Osteoblast (primary cell): ENCODE measurements around the gene PTPRD. TPM values are rescaled to one million over a fixed set of nuclear protein-coding genes. Genes with fewer than 3 reads are reported as not detected.

Experiments used
- DNase-seq: peaks from one replicate; pipeline ENCODE4 v3.0.0; 2011; ENCODE audit warnings: low spot score, mixed read lengths; ENCODE audit not compliant: insufficient read length; ENCODE audit errors: missing footprints
- H2AFZ ChIP-seq: 2 replicates; pipeline ENCODE4 v1.6.0; 2011; ENCODE audit warnings: mild to moderate bottlenecking, low read length
- H3K27ac ChIP-seq: 2 replicates; pipeline ENCODE4 v1.5.1; 2011; ENCODE audit warnings: mild to moderate bottlenecking, low read depth, low read length, moderate library complexity
- H3K27me3 ChIP-seq: 2 replicates; pipeline ENCODE4 v1.6.0; 2012; ENCODE audit warnings: mild to moderate bottlenecking, control low read depth, inconsistent platforms, low read length, moderate library complexity; ENCODE audit not compliant: insufficient read depth
- H3K36me3 ChIP-seq: 2 replicates; pipeline ENCODE4 v1.5.1; 2011; ENCODE audit warnings: mild to moderate bottlenecking, low read length, control low read depth, moderate library complexity; ENCODE audit not compliant: insufficient read depth
- H3K4me1 ChIP-seq: 2 replicates; pipeline ENCODE4 v1.5.1; 2011; ENCODE audit warnings: mild to moderate bottlenecking, low read length, control low read depth, moderate library complexity; ENCODE audit not compliant: insufficient read depth
- H3K4me2 ChIP-seq: 2 replicates; pipeline ENCODE4 v1.6.0; 2011; ENCODE audit warnings: mild to moderate bottlenecking, low read length; ENCODE audit not compliant: insufficient read depth
- H3K4me3 ChIP-seq: fragments of 200-600 bp; sonication (generic); 3 replicates; pipeline ENCODE4 v1.5.1; 2012; ENCODE audit warnings: mild to moderate bottlenecking, low read length, inconsistent platforms; ENCODE audit not compliant: insufficient read depth
- H3K79me2 ChIP-seq: 2 replicates; pipeline ENCODE4 v1.6.0; 2012; ENCODE audit warnings: mild to moderate bottlenecking, low read length, control low read depth, inconsistent platforms; ENCODE audit not compliant: insufficient read depth
- H3K9me3 ChIP-seq: 2 replicates; pipeline ENCODE4 v1.5.1; 2011; ENCODE audit warnings: low read depth, low read length, control low read depth
- H4K20me1 ChIP-seq: 2 replicates; pipeline ENCODE4 v1.6.0; 2012; ENCODE audit warnings: mild to moderate bottlenecking, low read length, control low read depth; ENCODE audit not compliant: insufficient read depth
- CTCF ChIP-seq: IDR thresholded peaks from 2 replicates; pipeline ENCODE4 v1.5.1; 2011; ENCODE audit warnings: mild to moderate bottlenecking, low read depth, low read length, moderate library complexity; ENCODE audit errors: extremely low read depth
- total RNA-seq: library from RNA; depleted of rRNA; stranded (reverse); fragments of >200 nt; gene quantifications from 2 replicates; pipeline ENCODE4 v1.2.3, GENCODE V29; 2012

PTPRD gene
- total RNA-seq, 1 donor, result 23.9 TPM

DNA sequence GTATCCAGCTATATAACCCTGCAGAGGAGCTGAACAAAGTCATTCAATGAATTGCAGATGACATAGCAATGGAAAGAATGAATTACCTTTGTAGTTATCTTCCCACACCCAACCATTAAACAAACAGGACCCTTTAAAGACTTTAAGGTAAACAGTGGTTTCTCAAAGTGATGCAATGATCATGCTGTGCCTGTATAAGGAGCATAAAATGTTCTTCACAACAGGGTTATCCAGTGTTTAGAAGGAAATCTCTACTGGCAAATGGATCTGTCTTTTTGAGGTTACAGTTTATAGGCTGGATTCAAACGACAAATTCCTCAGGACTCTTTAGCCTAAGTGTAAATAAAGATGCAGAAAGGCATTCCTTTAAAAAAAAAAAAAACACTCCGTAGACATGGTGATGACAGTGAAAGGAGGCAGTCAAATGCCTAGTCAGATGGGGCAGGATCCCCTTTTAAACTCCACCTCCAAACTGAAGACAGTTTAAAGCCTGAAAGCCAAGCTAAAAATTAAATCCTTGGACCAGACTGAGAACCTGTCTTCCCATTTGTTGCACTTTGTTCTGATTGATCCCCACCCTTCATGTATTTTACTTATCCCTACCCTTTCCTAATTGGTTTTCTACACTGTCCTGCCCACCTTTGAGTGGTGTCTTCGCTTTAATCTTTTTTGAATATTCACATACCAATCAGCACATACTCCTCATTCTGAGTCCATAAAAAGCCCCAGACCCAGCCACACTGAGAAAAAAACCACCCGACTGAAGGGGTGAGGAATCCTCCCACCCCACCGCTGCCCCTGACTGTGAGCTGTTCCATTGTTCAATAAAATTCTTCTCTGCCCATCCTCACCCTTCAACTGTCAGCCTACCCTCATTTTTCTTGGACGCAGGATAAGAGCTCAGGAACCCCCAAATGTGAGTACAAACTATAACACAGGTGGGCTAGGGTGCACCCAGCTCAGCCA, 2052.0 kb downstream of the PTPRD start:
- H2AFZ ChIP-seq, result no peak overlapping the region
- H3K27me3 ChIP-seq, result no peaks in the 10 kb centered on the region
- H3K79me2 ChIP-seq, result no peaks in the 10 kb centered on the region
- H3K4me1 ChIP-seq, result no peaks in the 10 kb centered on the region
- no peak overlapping the region for H3K4me3 ChIP-seq
- H3K27ac ChIP-seq, result no peak overlapping the region
- no peak for TF ChIP-seq CTCF
- no peaks in the 10 kb centered on the region for H3K9me3 ChIP-seq
- H4K20me1 ChIP-seq, result no peaks in the 10 kb centered on the region
- H3K36me3 ChIP-seq, result no peaks in the 10 kb centered on the region
- no peak overlapping the region for H3K4me2 ChIP-seq
- DNase-seq, result no peak

GRCh38 chr9:8558176-8558575, 2054.6 kb downstream of the PTPRD start:
- no peak for TF ChIP-seq CTCF
- no peak for DNase-seq
- Histone ChIP-seq H3K4me1 (no peaks in the 10 kb centered on the region), H3K4me2 (no peak overlapping the region), H3K27me3 (no peaks in the 10 kb centered on the region), H3K79me2 (no peaks in the 10 kb centered on the region), H3K4me3 (no peak overlapping the region), H3K9me3 (no peaks in the 10 kb centered on the region), H2AFZ (no peak overlapping the region), H3K27ac (no peak overlapping the region), H3K36me3 (no peaks in the 10 kb centered on the region), H4K20me1 (no peaks in the 10 kb centered on the region)

GRCh38 chr9:8555762-8556500, 2056.9 kb downstream of the PTPRD start:
- no peaks in the 10 kb centered on the region for H3K79me2 ChIP-seq
- DNase-seq, result no peak
- H3K4me1 ChIP-seq, result no peaks in the 10 kb centered on the region
- no peak overlapping the region for H3K4me3 ChIP-seq
- H3K36me3 ChIP-seq, result no peaks in the 10 kb centered on the region
- H3K27ac ChIP-seq, result no peak overlapping the region
- no peak overlapping the region for H2AFZ ChIP-seq
- H3K27me3 ChIP-seq, result no peaks in the 10 kb centered on the region
- H3K4me2 ChIP-seq, result no peak overlapping the region
- H4K20me1 ChIP-seq, result no peaks in the 10 kb centered on the region
- H3K9me3 ChIP-seq, result no peaks in the 10 kb centered on the region
- TF ChIP-seq CTCF, result no peak

GRCh38 chr9:8553444-8553843, 2059.4 kb downstream of the PTPRD start:
- Histone ChIP-seq H4K20me1 (no peaks in the 10 kb centered on the region), H3K4me1 (no peaks in the 10 kb centered on the region), H2AFZ (no peak overlapping the region), H3K79me2 (no peaks in the 10 kb centered on the region), H3K36me3 (no peaks in the 10 kb centered on the region), H3K4me3 (no peak overlapping the region), H3K27ac (no peak overlapping the region), H3K9me3 (no peaks in the 10 kb centered on the region), H3K4me2 (no peak overlapping the region), H3K27me3 (no peaks in the 10 kb centered on the region)
- DNase-seq, result no peak
- TF ChIP-seq CTCF, result no peak
